GM20431 (cell line): Measurements from ENCODE around the gene KIFBP.
"Not testable (repeated sequence)": the region's sequence is repeated elsewhere in the genome, so short reads cannot be mapped to it uniquely, and the experiment has no call there.

Experiments
- in situ Hi-C: fragments of 300-500 bp; cut with MseI, MboI; formaldehyde crosslinking; loops from one replicate; pipeline ENCODE4 v1.15.0; 2020; ENCODE audit warnings: low sequenced_read_pairs; ENCODE audit not compliant: unreplicated experiment

The KIFBP gene

GRCh38 chr10:68988530-68989316 is at the start of gene KIFBP:
Gene KIFBP, plus strand, starts transcription at chr10:68988803. Its CDS starts 30 bp downstream, at chr10:68988833.
- in situ Hi-C loops, result loop anchor here (25.0 kb wide), 1 partner anchor 224 kb away; the partner anchor contains the start of gene HKDC1

GRCh38 chr10:68938884-68939283 is 49.7 kb upstream of the KIFBP start:
- in situ Hi-C loops, result no loop called here

- in situ Hi-C loops, result not testable (repeated sequence)
These were observed 47.7 kb upstream of the KIFBP start for GRCh38 chr10:68940917-68941316.

- in situ Hi-C loops, result no loop called here
These were observed 38.0 kb upstream of the KIFBP start for GRCh38 chr10:68950598-68950997.

GRCh38 chr10:68954904-68955303 is 33.7 kb upstream of the KIFBP start:
- in situ Hi-C loops, result no loop called here

GRCh38 chr10:68955355-68955831 is 33.2 kb upstream of the KIFBP start:
- in situ Hi-C loops, result no loop called here

- in situ Hi-C loops, result no loop called here
These were observed 32.6 kb upstream of the KIFBP start, which contains the start of gene DDX21 for GRCh38 chr10:68955832-68956532. Gene DDX21, plus strand, starts transcription at chr10:68956170. Its CDS starts 56 bp downstream, at chr10:68956226.

GRCh38 chr10:68957284-68957615 is 31.4 kb upstream of the KIFBP start:
- in situ Hi-C loops, result no loop called here

- in situ Hi-C loops, result no loop called here
These were observed 30.9 kb upstream of the KIFBP start for GRCh38 chr10:68957654-68958053.

- in situ Hi-C loops, result no loop called here
These were observed 28.7 kb upstream of the KIFBP start for GRCh38 chr10:68959695-68960527.

- in situ Hi-C loops, result no loop called here
These were observed 25.5 kb upstream of the KIFBP start for GRCh38 chr10:68963151-68963550.

GRCh38 chr10:68973975-68974374 is 14.6 kb upstream of the KIFBP start:
- in situ Hi-C loops, result no loop called here

- in situ Hi-C loops, result loop anchor here (25.0 kb wide), 1 partner anchor 236 kb away; the partner anchor contains the start of gene HKDC1
These were observed 12.6 kb upstream of the KIFBP start for GRCh38 chr10:68975936-68976473.

- in situ Hi-C loops, result loop anchor here (25.0 kb wide), 1 partner anchor 233 kb away; the partner anchor contains the start of gene HKDC1
These were observed 8.9 kb upstream of the KIFBP start for GRCh38 chr10:68979738-68980137.

GRCh38 chr10:68981074-68981473 is 7.5 kb upstream of the KIFBP start:
- in situ Hi-C loops, result loop anchor here (25.0 kb wide), 1 partner anchor 231 kb away; the partner anchor contains the start of gene HKDC1

- in situ Hi-C loops, result loop anchor here (25.0 kb wide), 1 partner anchor 230 kb away; the partner anchor contains the start of gene HKDC1
These were observed 6.2 kb upstream of the KIFBP start for GRCh38 chr10:68982389-68982788.

- in situ Hi-C loops, result loop anchor here (25.0 kb wide), 1 partner anchor 225 kb away; the partner anchor contains the start of gene HKDC1
These were observed 992 bp upstream of the KIFBP start for GRCh38 chr10:68987611-68988010.

GRCh38 chr10:68989317-68989990 is 851 bp downstream of the KIFBP start:
- in situ Hi-C loops, result loop anchor here (25.0 kb wide), 1 partner anchor 223 kb away; the partner anchor contains the start of gene HKDC1
